Endodermal cell (in vitro differentiated cells): ENCODE measurements around the gene HES7. TPM values are rescaled to one million over a fixed set of nuclear protein-coding genes. Genes with fewer than 3 reads are reported as not detected.

Experiments used
- DNase-seq: peaks from one replicate; pipeline ENCODE4 v3.0.0-alpha.2; 2017
- H3K27ac ChIP-seq: 2 replicates; pipeline ENCODE4 v1.5.1; 2013; ENCODE audit warnings: mild to moderate bottlenecking, low read depth, low read length, moderate library complexity
- H3K27me3 ChIP-seq: 2 replicates; pipeline ENCODE4 v1.6.1; 2013; ENCODE audit warnings: mild to moderate bottlenecking, low read length, moderate library complexity; ENCODE audit not compliant: insufficient read depth, control insufficient read depth, poor library complexity, severe bottlenecking
- H3K36me3 ChIP-seq: 2 replicates; pipeline ENCODE4 v1.7.0; 2013; ENCODE audit warnings: mild to moderate bottlenecking, low read length, moderate library complexity; ENCODE audit not compliant: control insufficient read depth, insufficient read depth
- H3K4me1 ChIP-seq: one replicate; pipeline ENCODE4 v1.7.0; 2013; ENCODE audit warnings: low read length; ENCODE audit not compliant: control insufficient read depth, insufficient read depth
- H3K4me3 ChIP-seq: 2 replicates; pipeline ENCODE4 v1.5.1; 2013; ENCODE audit warnings: mild to moderate bottlenecking, low read length, moderate library complexity
- H3K9ac ChIP-seq: 2 replicates; pipeline ENCODE4 v1.6.1; 2013; ENCODE audit warnings: mild to moderate bottlenecking, low read length, moderate library complexity; ENCODE audit not compliant: poor library complexity, severe bottlenecking; ENCODE audit errors: extremely low read depth
- H3K9me3 ChIP-seq: 2 replicates; pipeline ENCODE4 v1.6.1; 2013; ENCODE audit warnings: mild to moderate bottlenecking, low read length, moderate library complexity; ENCODE audit not compliant: control insufficient read depth
- H3K27ac Mint-ChIP-seq: 2 replicates; pipeline ENCODE4 v1.8.0; 2020; ENCODE audit warnings: mixed read lengths
- H3K27me3 Mint-ChIP-seq: 2 replicates; pipeline ENCODE4 v1.8.0; 2021; ENCODE audit warnings: mild to moderate bottlenecking, mixed read lengths; ENCODE audit not compliant: insufficient read depth
- H3K36me3 Mint-ChIP-seq: 2 replicates; pipeline ENCODE4 v1.8.0; 2020; ENCODE audit warnings: low read depth, mixed read lengths
- H3K4me1 Mint-ChIP-seq: 2 replicates; pipeline ENCODE4 v1.8.0; 2020; ENCODE audit warnings: mixed read lengths
- H3K4me3 Mint-ChIP-seq: 2 replicates; pipeline ENCODE4 v1.8.0; 2020; ENCODE audit warnings: mild to moderate bottlenecking, moderate library complexity, mixed read lengths
- H3K9me3 Mint-ChIP-seq: 2 replicates; pipeline ENCODE4 v1.8.0; 2020; ENCODE audit warnings: mild to moderate bottlenecking, mixed read lengths
- WGBS, 2 experiments: methylation state at CpG; one replicate each; pipeline versions ENCODE4 v1.1.5 to v1.1.7; 2013; ENCODE audit warnings: missing lambda C conversion rate in 2 of 2, mixed read lengths in 1 of 2; ENCODE audit not compliant: insufficient coverage in 1 of 2, insufficient read length in 1 of 2; 5-methylcytosine and 5-hydroxymethylcytosine counted together
- total RNA-seq, 2 donors: library from RNA; stranded (reverse); fragmentation: NEBNext Ultra II Directional in 1 of 2; extraction: Animal tissue kit (Norgen Biotek cat#: 25700) in 1 of 2; gene quantifications; 2 replicates in 1 of 2; 3 replicates in 1 of 2; pipeline ENCODE4 v1.2.1, GENCODE V29; 2021
- TF ChIP-seq, protein P1 (sequence below): fragments of 200-600 bp; sonication (generic); conservative IDR thresholded peaks from 2 replicates; pipeline ENCODE4 v1.5.0; 2021; ENCODE audit warnings: antibody characterized with exemption, mild to moderate bottlenecking

HES7 gene
- total RNA-seq, 2 donors from 2014 or later = 0.40 to 2.2 TPM

GRCh38 chr17:8163978-8164814 lies 40.3 kb upstream of the HES7 start:
- Histone ChIP-seq H3K36me3 (peaks cover 21% of the 10 kb centered on the region), H3K4me3 (peak overlapping the region; percentile 78), H3K27ac (peak overlapping the region; percentile 91), H3K9ac (no peak overlapping the region), H3K4me1 (peaks cover 15% of the 10 kb centered on the region), H3K9me3 (no peaks in the 10 kb centered on the region), H3K27me3 (no peaks in the 10 kb centered on the region)
- Mint-ChIP-seq H3K27me3 (no peaks in the 10 kb centered on the region), H3K4me3 (peak overlapping the region; percentile 77), H3K27ac (peak overlapping the region; percentile 98), H3K36me3 (peaks cover 28% of the 10 kb centered on the region), H3K4me1 (peaks cover 42% of the 10 kb centered on the region), H3K9me3 (no peaks in the 10 kb centered on the region)
- TF ChIP-seq, protein P1, sequence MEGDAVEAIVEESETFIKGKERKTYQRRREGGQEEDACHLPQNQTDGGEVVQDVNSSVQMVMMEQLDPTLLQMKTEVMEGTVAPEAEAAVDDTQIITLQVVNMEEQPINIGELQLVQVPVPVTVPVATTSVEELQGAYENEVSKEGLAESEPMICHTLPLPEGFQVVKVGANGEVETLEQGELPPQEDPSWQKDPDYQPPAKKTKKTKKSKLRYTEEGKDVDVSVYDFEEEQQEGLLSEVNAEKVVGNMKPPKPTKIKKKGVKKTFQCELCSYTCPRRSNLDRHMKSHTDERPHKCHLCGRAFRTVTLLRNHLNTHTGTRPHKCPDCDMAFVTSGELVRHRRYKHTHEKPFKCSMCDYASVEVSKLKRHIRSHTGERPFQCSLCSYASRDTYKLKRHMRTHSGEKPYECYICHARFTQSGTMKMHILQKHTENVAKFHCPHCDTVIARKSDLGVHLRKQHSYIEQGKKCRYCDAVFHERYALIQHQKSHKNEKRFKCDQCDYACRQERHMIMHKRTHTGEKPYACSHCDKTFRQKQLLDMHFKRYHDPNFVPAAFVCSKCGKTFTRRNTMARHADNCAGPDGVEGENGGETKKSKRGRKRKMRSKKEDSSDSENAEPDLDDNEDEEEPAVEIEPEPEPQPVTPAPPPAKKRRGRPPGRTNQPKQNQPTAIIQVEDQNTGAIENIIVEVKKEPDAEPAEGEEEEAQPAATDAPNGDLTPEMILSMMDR = no peak
- DNase-seq = peak; percentile 91
- WGBS, 2 experiments = 22 to 29% methylated on average over 4 to 11 of the region's 13 CpGs

GRCh38 chr17:8162997-8163977 lies 39.4 kb upstream of the HES7 start:
- WGBS, 2 experiments = 4 to 19% methylated on average over 7 to 55 of the region's 55 CpGs
- Mint-ChIP-seq H3K27ac (peak overlapping the region; percentile 98), H3K4me1 (peaks cover 42% of the 10 kb centered on the region), H3K4me3 (peak overlapping the region; percentile 77), H3K9me3 (no peaks in the 10 kb centered on the region), H3K27me3 (no peaks in the 10 kb centered on the region), H3K36me3 (peaks cover 31% of the 10 kb centered on the region)
- TF ChIP-seq, protein P1 = no peak
- DNase-seq = peak; percentile 93
- Histone ChIP-seq H3K9me3 (no peaks in the 10 kb centered on the region), H3K9ac (peak overlapping the region; percentile 81), H3K27me3 (no peaks in the 10 kb centered on the region), H3K4me1 (peaks cover 15% of the 10 kb centered on the region), H3K36me3 (peaks cover 27% of the 10 kb centered on the region), H3K27ac (peak overlapping the region; percentile 91), H3K4me3 (peak overlapping the region; percentile 78)

GRCh38 chr17:8162233-8162996 lies 38.5 kb upstream of the HES7 start, which contains the start of gene VAMP2:
TSS of gene VAMP2 (minus strand) at chr17:8162948. CDS start at chr17:8162879, 69 bp downstream.
- Histone ChIP-seq H3K4me3 (peak within 1 kb of the TSS; percentile 93), H3K4me1 (peaks cover 15% of the 10 kb centered on the region), H3K9me3 (no peaks in the 10 kb centered on the region), H3K27ac (peak within 1 kb of the TSS; percentile 91), H3K27me3 (no peaks in the 10 kb centered on the region), H3K36me3 (peaks cover 27% of the 10 kb centered on the region), H3K9ac (peak within 1 kb of the TSS; percentile 81)
- Mint-ChIP-seq H3K36me3 (peaks cover 31% of the 10 kb centered on the region), H3K27me3 (no peaks in the 10 kb centered on the region), H3K4me1 (peaks cover 39% of the 10 kb centered on the region), H3K9me3 (no peaks in the 10 kb centered on the region), H3K27ac (peak within 1 kb of the TSS; percentile 98), H3K4me3 (peak within 1 kb of the TSS; percentile 77)
- DNase-seq = peak; percentile 91
- TF ChIP-seq, protein P1 = peak; percentile 7
- 0% methylated on average over 11 to 75 of the region's 75 CpGs for WGBS, 2 experiments
